Dendritic cell treated with granulocyte-macrophage colony-stimulating factor and Interleukin-4, amounts not matched to agents 40 ng/mL and 50 ng/mL, for 4 days (primary cell): ENCODE results near the gene TGM6.

ENCODE experiments used
- H3K27ac Mint-ChIP-seq: one replicate; pipeline ENCODE4 v1.8.0; 2022; ENCODE audit warnings: mild to moderate bottlenecking, mixed read lengths
- H3K27me3 Mint-ChIP-seq: one replicate; pipeline ENCODE4 v1.8.0; 2022; ENCODE audit warnings: mild to moderate bottlenecking, mixed read lengths
- H3K36me3 Mint-ChIP-seq: one replicate; pipeline ENCODE4 v1.8.0; 2022; ENCODE audit warnings: low read depth, mixed read lengths
- H3K4me1 Mint-ChIP-seq: one replicate; pipeline ENCODE4 v1.8.0; 2022; ENCODE audit warnings: low read depth, mixed read lengths
- H3K4me3 Mint-ChIP-seq: one replicate; pipeline ENCODE4 v1.8.0; 2022; ENCODE audit warnings: mild to moderate bottlenecking, moderate library complexity, mixed read lengths
- H3K9me3 Mint-ChIP-seq: one replicate; pipeline ENCODE4 v1.8.0; 2022; ENCODE audit warnings: mixed read lengths
- intact Hi-C: fragments of 100-400 bp; cut with micrococcal nuclease; formaldehyde crosslinking; loops from one replicate; pipeline ENCODE4 v1.15.0; 2022

The TGM6 gene

GRCh38 chr20:2378893-2379292 lies 1.8 kb upstream of the TGM6 start:
- Mint-ChIP-seq H3K36me3 (no peaks in the 10 kb centered on the region), H3K27ac (no peak overlapping the region), H3K4me3 (no peak overlapping the region), H3K9me3 (no peaks in the 10 kb centered on the region), H3K27me3 (peaks cover 65% of the 10 kb centered on the region), H3K4me1 (no peaks in the 10 kb centered on the region)
- intact Hi-C loops, result no loop called here

- no peaks in the 10 kb centered on the region for H3K9me3 Mint-ChIP-seq
- no peak overlapping the region for H3K4me3 Mint-ChIP-seq
- H3K36me3 Mint-ChIP-seq, result no peaks in the 10 kb centered on the region
- H3K27ac Mint-ChIP-seq, result no peak overlapping the region
- peaks cover 66% of the 10 kb centered on the region for H3K27me3 Mint-ChIP-seq
- H3K4me1 Mint-ChIP-seq, result no peaks in the 10 kb centered on the region
- intact Hi-C loops, result no loop called here
These were observed 1.0 kb upstream of the TGM6 start for GRCh38 chr20:2379511-2380229.

DNA sequence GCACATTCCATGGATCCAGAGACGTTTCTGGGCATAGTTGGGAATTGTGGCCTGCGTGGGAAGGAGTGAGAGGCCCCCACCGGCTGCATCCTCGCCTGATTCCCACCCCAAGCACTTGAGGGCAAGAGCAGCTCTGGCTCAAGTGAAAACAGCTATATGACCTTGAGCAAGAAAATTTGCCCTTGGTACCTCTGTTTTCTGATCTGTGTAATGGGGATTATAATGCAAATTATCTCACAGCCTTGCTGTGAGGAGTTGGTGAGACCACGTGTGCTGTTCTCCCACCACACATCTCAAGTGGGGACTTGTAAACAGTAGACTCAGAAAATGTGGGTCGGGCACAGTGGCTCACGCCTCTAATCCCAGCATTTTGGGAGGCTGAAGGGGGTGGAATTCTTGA lies 602 bp downstream of the TGM6 start:
- no peaks in the 10 kb centered on the region for H3K4me1 Mint-ChIP-seq
- intact Hi-C loops, result no loop called here
- peaks cover 68% of the 10 kb centered on the region for H3K27me3 Mint-ChIP-seq
- no peak overlapping the region for H3K4me3 Mint-ChIP-seq
- H3K36me3 Mint-ChIP-seq, result no peaks in the 10 kb centered on the region
- no peaks in the 10 kb centered on the region for H3K9me3 Mint-ChIP-seq
- H3K27ac Mint-ChIP-seq, result no peak overlapping the region

GRCh38 chr20:2382833-2383232 lies 2.1 kb downstream of the TGM6 start:
- intact Hi-C loops, result no loop called here
- no peak overlapping the region for H3K4me3 Mint-ChIP-seq

DNA sequence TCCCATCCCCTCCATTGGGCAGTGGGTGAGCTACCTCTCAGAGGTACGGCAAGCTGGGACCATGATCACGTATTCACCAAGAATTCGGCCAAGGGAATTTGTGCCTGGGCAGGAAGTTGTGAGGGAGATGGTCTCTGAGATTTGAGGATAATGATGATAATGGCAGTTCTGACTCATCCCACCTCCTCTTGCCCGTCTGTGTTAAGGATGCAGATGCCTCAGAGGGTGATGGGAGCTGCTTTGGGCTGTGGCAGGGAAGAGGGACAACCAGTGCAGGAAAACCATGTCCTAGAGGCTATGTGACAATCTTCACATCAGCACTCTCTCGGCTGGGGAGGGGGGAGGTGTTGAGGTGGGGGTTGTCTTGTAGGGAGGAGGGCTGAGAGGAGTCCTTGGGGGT lies 4.3 kb downstream of the TGM6 start:
- peaks cover 48% of the 10 kb centered on the region for H3K27me3 Mint-ChIP-seq
- peaks cover 11% of the 10 kb centered on the region for H3K9me3 Mint-ChIP-seq
- no peak overlapping the region for H3K4me3 Mint-ChIP-seq
- no peaks in the 10 kb centered on the region for H3K4me1 Mint-ChIP-seq
- H3K27ac Mint-ChIP-seq, result no peak overlapping the region
- intact Hi-C loops, result no loop called here
- H3K36me3 Mint-ChIP-seq, result no peaks in the 10 kb centered on the region

More at GRCh38 chr20:2382833-2383232, 2.1 kb downstream of the TGM6 start:
- Mint-ChIP-seq H3K27ac (no peak overlapping the region), H3K4me1 (no peaks in the 10 kb centered on the region), H3K27me3 (peaks cover 61% of the 10 kb centered on the region), H3K36me3 (no peaks in the 10 kb centered on the region), H3K9me3 (peaks cover 9% of the 10 kb centered on the region)

DNA sequence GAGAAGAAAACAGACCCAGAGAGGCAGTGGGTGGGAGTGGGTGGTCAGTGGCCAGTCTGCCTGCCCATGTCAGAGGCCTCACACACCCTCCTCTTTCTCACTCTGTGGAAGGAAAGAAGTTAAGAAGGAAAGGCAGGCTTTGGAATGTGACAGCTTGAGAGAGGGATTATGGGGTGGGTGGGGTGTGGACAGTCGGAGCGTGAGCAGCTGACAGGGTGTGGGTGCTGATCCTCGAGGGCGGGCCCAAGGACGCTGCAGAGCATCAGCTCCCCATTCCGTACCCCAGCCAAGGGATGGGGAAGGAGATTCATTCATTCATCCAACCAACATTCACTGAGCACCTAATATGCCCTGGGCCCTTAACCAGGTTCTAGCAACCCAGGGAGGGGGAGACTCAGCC lies 4.8 kb downstream of the TGM6 start:
- Mint-ChIP-seq H3K27me3 (peaks cover 45% of the 10 kb centered on the region), H3K36me3 (no peaks in the 10 kb centered on the region), H3K27ac (no peak overlapping the region), H3K4me3 (no peak overlapping the region), H3K4me1 (peaks cover 2% of the 10 kb centered on the region), H3K9me3 (peaks cover 11% of the 10 kb centered on the region)
- intact Hi-C loops, result no loop called here

GRCh38 chr20:2386516-2387179 lies 5.9 kb downstream of the TGM6 start:
- H3K9me3 Mint-ChIP-seq, result peaks cover 11% of the 10 kb centered on the region
- H3K4me3 Mint-ChIP-seq, result no peak overlapping the region
- intact Hi-C loops, result no loop called here
- H3K27me3 Mint-ChIP-seq, result peaks cover 41% of the 10 kb centered on the region
- H3K36me3 Mint-ChIP-seq, result no peaks in the 10 kb centered on the region
- H3K27ac Mint-ChIP-seq, result no peak overlapping the region
- H3K4me1 Mint-ChIP-seq, result peaks cover 14% of the 10 kb centered on the region

GRCh38 chr20:2387180-2387577 lies 6.5 kb downstream of the TGM6 start:
- intact Hi-C loops, result no loop called here
- H3K27ac Mint-ChIP-seq, result no peak overlapping the region
- no peak overlapping the region for H3K4me3 Mint-ChIP-seq
- H3K9me3 Mint-ChIP-seq, result peaks cover 11% of the 10 kb centered on the region
- H3K4me1 Mint-ChIP-seq, result peaks cover 17% of the 10 kb centered on the region
- H3K27me3 Mint-ChIP-seq, result peaks cover 43% of the 10 kb centered on the region
- no peaks in the 10 kb centered on the region for H3K36me3 Mint-ChIP-seq

GRCh38 chr20:2387580-2387979 lies 6.9 kb downstream of the TGM6 start:
- peaks cover 43% of the 10 kb centered on the region for H3K27me3 Mint-ChIP-seq
- no peak overlapping the region for H3K4me3 Mint-ChIP-seq
- intact Hi-C loops, result no loop called here
- no peaks in the 10 kb centered on the region for H3K36me3 Mint-ChIP-seq
- no peak overlapping the region for H3K27ac Mint-ChIP-seq
- peaks cover 11% of the 10 kb centered on the region for H3K9me3 Mint-ChIP-seq
- H3K4me1 Mint-ChIP-seq, result peaks cover 17% of the 10 kb centered on the region

GRCh38 chr20:2390951-2391675 lies 10.4 kb downstream of the TGM6 start:
- H3K27ac Mint-ChIP-seq, result no peak overlapping the region
- peaks cover 24% of the 10 kb centered on the region for H3K27me3 Mint-ChIP-seq
- intact Hi-C loops, result no loop called here
- no peaks in the 10 kb centered on the region for H3K36me3 Mint-ChIP-seq
- peaks cover 17% of the 10 kb centered on the region for H3K4me1 Mint-ChIP-seq
- no peak overlapping the region for H3K4me3 Mint-ChIP-seq
- H3K9me3 Mint-ChIP-seq, result peaks cover 11% of the 10 kb centered on the region

GRCh38 chr20:2394411-2395055 lies 13.8 kb downstream of the TGM6 start:
- Mint-ChIP-seq H3K4me1 (peaks cover 17% of the 10 kb centered on the region), H3K27me3 (peaks cover 24% of the 10 kb centered on the region), H3K27ac (no peak overlapping the region), H3K36me3 (no peaks in the 10 kb centered on the region), H3K4me3 (no peak overlapping the region), H3K9me3 (peaks cover 27% of the 10 kb centered on the region)
- intact Hi-C loops, result no loop called here

GRCh38 chr20:2395136-2395535 lies 14.4 kb downstream of the TGM6 start:
- Mint-ChIP-seq H3K27ac (no peak overlapping the region), H3K9me3 (peaks cover 27% of the 10 kb centered on the region), H3K4me1 (peaks cover 17% of the 10 kb centered on the region), H3K36me3 (no peaks in the 10 kb centered on the region), H3K4me3 (no peak overlapping the region), H3K27me3 (peaks cover 21% of the 10 kb centered on the region)
- intact Hi-C loops, result no loop called here

DNA sequence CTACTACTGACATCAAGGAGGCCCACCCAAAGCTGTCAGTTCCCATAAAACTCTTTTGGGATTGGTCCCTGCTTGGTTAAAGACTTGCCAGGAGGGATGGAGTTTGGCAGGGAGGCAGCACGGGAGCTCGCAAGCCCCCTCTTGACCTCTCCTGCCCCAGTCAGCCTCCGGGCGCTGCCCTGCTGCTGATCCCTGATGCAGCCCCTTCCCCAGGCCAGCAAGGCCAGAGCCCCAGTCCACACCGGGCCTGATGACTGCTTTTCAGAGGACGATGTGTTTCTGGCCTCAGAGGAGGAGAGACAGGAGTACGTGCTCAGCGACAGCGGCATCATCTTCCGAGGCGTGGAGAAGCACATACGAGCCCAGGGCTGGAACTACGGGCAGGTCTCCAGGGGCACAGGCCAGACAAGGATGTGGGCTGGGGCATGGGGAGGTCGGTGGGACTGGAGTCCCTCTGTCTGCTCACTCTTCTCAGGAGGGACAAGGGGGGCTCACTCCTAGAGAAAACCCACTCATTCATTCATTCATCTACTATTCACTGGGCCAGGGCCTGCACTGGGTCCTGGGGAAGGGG lies 15.6 kb downstream of the TGM6 start:
- peaks cover 7% of the 10 kb centered on the region for H3K4me1 Mint-ChIP-seq
- no peaks in the 10 kb centered on the region for H3K36me3 Mint-ChIP-seq
- intact Hi-C loops, result no loop called here
- peaks cover 20% of the 10 kb centered on the region for H3K27me3 Mint-ChIP-seq
- peaks cover 27% of the 10 kb centered on the region for H3K9me3 Mint-ChIP-seq
- H3K27ac Mint-ChIP-seq, result no peak overlapping the region
- no peak overlapping the region for H3K4me3 Mint-ChIP-seq

DNA sequence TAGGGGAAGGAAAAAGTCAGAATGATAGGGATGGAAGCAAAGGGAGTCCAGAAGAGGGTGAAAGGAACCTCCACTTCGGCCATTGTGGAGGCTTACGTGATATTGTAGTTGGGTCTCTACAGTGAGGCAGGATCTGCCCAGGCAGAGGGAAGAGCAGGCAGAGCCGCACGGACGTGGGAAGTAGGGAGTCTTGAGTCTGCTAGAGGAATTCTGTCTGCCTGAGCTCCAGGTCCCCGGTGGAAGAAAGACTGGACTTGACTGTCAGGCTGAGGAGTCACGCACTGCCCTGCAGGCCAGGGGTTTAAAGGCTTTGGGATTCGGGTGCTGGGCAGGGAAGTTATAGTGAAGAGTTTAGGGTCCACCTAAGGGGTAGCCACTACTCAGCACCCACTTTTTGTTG lies 16.4 kb downstream of the TGM6 start:
- Mint-ChIP-seq H3K36me3 (no peaks in the 10 kb centered on the region), H3K4me3 (no peak overlapping the region), H3K27me3 (peaks cover 18% of the 10 kb centered on the region), H3K27ac (no peak overlapping the region), H3K4me1 (no peaks in the 10 kb centered on the region), H3K9me3 (peaks cover 27% of the 10 kb centered on the region)
- intact Hi-C loops, result no loop called here
